Smooth muscle cell of the coronary artery (primary cell): ENCODE results near the gene PDK1. TPM values are rescaled to one million over a fixed set of nuclear protein-coding genes. Genes with fewer than 3 reads are reported as not detected.

Experiments used
- total RNA-seq: library from RNA; depleted of rRNA; stranded (reverse); fragments of >200 nt; gene quantifications from 2 replicates; pipeline ENCODE4 v1.2.3, GENCODE V29; 2014; ENCODE audit warnings: low replicate concordance

The PDK1 gene
- 17.6 and 32.8 TPM in 2 replicates for total RNA-seq

DNA sequence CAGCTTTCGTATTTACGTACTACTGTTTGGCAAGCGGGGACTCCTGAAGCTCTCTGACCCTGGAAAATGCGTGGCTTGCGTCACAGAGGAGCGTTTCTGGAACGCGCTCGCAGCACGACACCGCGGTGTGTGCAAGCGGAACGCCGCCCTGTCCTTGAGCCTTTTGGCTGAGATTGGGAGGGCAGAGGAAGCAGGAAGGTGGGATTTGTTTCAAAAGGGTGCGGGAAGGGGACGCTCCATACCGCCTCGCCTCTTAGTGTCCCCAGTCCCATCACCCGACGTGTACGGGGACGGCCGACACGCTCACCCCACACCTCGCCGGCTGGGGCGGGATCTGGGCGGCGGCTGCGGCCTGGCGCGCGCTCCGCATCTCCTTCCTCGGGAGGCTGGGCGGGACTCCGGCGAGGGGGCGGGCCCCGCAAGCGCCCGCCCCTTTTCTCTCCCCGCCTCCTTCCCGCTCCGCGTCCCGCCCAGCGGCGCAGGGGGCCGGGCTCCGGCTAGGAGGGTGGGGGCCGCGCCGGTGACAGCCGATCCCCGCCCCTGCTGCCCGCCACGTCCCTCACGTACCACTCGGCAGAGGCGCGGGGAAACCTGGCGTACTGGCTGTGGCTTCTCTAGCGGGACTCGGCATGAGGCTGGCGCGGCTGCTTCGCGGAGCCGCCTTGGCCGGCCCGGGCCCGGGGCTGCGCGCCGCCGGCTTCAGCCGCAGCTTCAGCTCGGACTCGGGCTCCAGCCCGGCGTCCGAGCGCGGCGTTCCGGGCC is at the start of gene PDK1:
PDK1 (plus strand) TSS at position 569 of the 762 bp plus-strand sequence; CDS start at position 630, 61 bp downstream.

Other genes starting within 250 kb of the PDK1 start
- gene ITGA6, start 128.5 kb upstream of the PDK1 start, total RNA-seq, result 2.8 and 8.9 TPM in 2 replicates
- gene RAPGEF4, start 179.8 kb downstream of the PDK1 start, total RNA-seq, result 0.90 and 3.0 TPM in 2 replicates